Stomach (tissue), 4 donors: ENCODE data around the gene PRELID2.

ENCODE experiments used
- CTCF ChIP-seq, 7 experiments: fragments of 450-650 bp in 4 of 7; fragments of 200-600 bp in 3 of 7; sonication (generic) in 3 of 7; IDR thresholded peaks; one replicate each; pipeline ENCODE4 v1.5.1; 2016 to 2019; ENCODE audit warnings: antibody characterized with exemption in 7 of 7, control low read depth in 2 of 7, mild to moderate bottlenecking in 1 of 7
- EP300 ChIP-seq: sonication (generic); formaldehyde crosslinking; IDR thresholded peaks from one replicate; pipeline ENCODE4 v1.6.1; 2017; ENCODE audit warnings: antibody characterized with exemption

- TF ChIP-seq EP300 (no peak), CTCF (IDR thresholded peaks at IDR 0.05) (no peak)
Observed at GRCh38 chr5:145764325-145764724, 70.8 kb downstream of the PRELID2 start.
